Fibroblast of pulmonary artery (primary cell): ENCODE results near the gene GABRG3.

Source experiments
- DNase-seq: peaks from one replicate; pipeline ENCODE4 v3.0.0-alpha.2; 2010; ENCODE audit warnings: low read depth
- H3K4me3 ChIP-seq: replicated peaks from 2 replicates; pipeline ENCODE4 v1.5.1; 2011; ENCODE audit warnings: low read depth, mild to moderate bottlenecking, control low read depth, low read length, moderate library complexity
- CTCF ChIP-seq: IDR thresholded peaks from 2 replicates; pipeline ENCODE4 v1.5.1; 2011; ENCODE audit warnings: mild to moderate bottlenecking, control low read depth, low read length, inconsistent platforms; ENCODE audit errors: missing control alignments

Gene GABRG3

DNA sequence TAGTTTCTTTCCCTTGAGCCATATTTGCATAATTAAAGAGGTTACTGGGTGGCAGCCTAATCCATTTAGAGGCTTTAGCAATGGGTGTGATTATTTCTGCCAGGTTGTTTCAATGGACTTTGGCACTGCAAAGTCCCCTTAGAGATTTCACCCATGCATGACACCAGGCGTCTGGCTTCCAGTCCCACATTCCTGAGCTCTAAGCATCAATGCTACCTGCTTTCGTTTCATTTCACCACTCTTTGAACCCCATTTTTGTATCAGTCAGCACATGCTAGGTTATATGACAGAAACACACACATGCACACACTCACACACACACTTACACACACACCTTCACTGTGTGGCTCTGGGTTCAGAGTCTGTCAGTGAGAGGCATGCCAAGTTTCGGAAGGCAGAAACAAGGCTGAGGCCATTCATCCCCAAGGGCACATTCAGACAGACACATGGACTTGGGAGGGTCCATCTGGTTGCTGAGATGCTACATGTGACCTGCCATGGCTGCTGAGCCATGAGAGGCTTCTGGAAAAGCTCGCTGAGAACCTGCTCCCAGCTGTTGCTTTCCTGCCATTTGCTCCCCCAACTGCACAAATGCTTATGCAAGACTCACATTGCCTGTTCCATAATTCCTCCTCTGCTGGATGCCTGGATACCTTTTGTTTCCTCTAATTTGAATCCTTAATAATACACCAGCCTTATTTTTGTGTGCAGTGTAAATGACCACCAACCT lies 354.1 kb downstream of the GABRG3 start:
- no peak for TF ChIP-seq CTCF
- DNase-seq, result no peak

GRCh38 chr15:27327467-27328025 lies 356.6 kb downstream of the GABRG3 start:
- no peak for TF ChIP-seq CTCF
- no peak overlapping the region for H3K4me3 ChIP-seq

More for the DNA sequence above, 354.1 kb downstream of the GABRG3 start:
- no peak overlapping the region for H3K4me3 ChIP-seq

DNA sequence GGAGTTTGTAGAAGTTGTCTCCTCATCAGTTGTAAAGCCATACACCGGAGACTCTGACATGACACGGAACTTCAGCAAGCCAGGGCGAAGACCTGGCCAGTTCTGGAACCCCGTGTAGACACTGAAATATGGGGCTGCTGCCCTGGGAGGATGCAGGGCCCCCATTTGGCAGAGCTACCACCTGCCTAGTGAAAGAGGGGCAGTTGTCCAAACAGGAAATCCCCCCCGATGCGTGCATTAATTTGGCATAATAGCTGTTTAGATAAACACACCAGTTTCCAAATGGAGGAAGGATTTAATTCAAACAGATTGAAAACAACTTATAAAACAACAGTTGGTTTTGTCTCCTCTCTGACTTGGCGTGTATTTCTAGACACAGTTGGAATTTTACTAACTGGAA lies 357.2 kb downstream of the GABRG3 start:
- H3K4me3 ChIP-seq, result no peak overlapping the region
- DNase-seq, result no peak
- TF ChIP-seq CTCF, result no peak

More at GRCh38 chr15:27327467-27328025, 356.6 kb downstream of the GABRG3 start:
- no peak for DNase-seq

DNA sequence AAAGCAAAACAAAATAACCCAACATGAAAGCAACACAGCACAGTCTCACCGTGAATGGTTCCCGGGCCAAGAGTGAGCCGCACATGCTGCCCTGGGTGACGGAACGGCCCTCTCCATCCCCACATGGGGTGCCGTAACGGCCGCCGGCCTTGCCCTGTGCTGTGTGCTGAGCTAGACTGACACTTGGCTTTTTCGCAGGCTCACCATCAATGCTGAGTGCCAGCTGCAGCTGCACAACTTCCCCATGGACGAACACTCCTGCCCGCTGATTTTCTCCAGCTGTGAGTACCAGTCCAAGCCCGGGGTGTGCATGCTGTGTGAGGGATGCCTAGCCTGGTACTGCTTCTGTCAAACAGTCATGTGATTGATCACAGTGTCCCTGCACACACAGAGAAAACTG lies 357.6 kb downstream of the GABRG3 start:
- TF ChIP-seq CTCF, result no peak
- no peak overlapping the region for H3K4me3 ChIP-seq
- DNase-seq, result no peak

DNA sequence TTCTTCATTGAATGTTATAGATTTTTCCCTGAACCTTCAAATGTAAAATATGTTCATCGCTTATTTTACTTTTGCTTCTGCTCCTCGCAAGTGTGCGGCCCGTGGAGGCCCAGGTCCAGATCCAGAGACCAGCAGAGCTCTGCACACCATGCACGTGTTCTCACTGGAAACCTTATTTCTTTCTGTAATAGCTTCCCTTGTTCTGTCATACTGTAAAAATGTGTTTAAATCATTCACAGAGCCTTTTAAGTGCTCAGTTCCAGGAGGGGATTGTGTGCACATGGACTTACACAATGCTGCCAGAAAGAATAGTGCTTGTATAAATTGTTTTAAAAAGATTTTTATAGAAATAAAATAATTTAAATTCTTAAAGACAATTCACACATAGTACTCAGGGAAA lies 359.3 kb downstream of the GABRG3 start:
- no peak for DNase-seq
- no peak overlapping the region for H3K4me3 ChIP-seq
- TF ChIP-seq CTCF, result no peak

GRCh38 chr15:27336676-27337075 lies 365.7 kb downstream of the GABRG3 start:
- no peak for TF ChIP-seq CTCF
- no peak overlapping the region for H3K4me3 ChIP-seq
- DNase-seq, result no peak

GRCh38 chr15:27339138-27339537 lies 368.2 kb downstream of the GABRG3 start:
- H3K4me3 ChIP-seq, result no peak overlapping the region
- DNase-seq, result no peak
- TF ChIP-seq CTCF, result no peak
